Smooth muscle cell (in vitro differentiated cells): Measurements from ENCODE around the gene SLIT3. TPM values are rescaled to one million over a fixed set of nuclear protein-coding genes. Genes with fewer than 3 reads are reported as not detected.
A peak's percentile ranks its signal among the peaks of the same experiment; 100 is the strongest.

Source experiments
- DNase-seq: peaks from one replicate; lab custom pipeline; 2025; ENCODE audit not compliant: unreplicated experiment; lab: John Stamatoyannopoulos, UW
- H2AFZ ChIP-seq: fragments of 200-600 bp; sonication (generic); 2 replicates; pipeline ENCODE4 v1.6.0; 2016; ENCODE audit warnings: antibody characterized with exemption, low read depth, mild to moderate bottlenecking
- H3F3A ChIP-seq: fragments of 200-600 bp; sonication (generic); 2 replicates; pipeline ENCODE4 v1.6.0; 2017; ENCODE audit warnings: antibody characterized with exemption, low read depth
- H3K27ac ChIP-seq: fragments of 200-600 bp; sonication (generic); 2 replicates; pipeline ENCODE4 v1.5.1; 2016; ENCODE audit warnings: low read depth, mild to moderate bottlenecking
- H3K27me3 ChIP-seq: fragments of 200-600 bp; sonication (generic); 2 replicates; pipeline ENCODE4 v1.6.1; 2016; ENCODE audit warnings: low read depth, mild to moderate bottlenecking
- H3K36me3 ChIP-seq: fragments of 200-600 bp; sonication (generic); 2 replicates; pipeline ENCODE4 v1.5.1; 2016; ENCODE audit warnings: low read depth
- H3K4me1 ChIP-seq: fragments of 200-600 bp; sonication (generic); 2 replicates; pipeline ENCODE4 v1.5.1; 2016; ENCODE audit warnings: low read depth
- H3K4me2 ChIP-seq: fragments of 200-600 bp; sonication (generic); 2 replicates; pipeline ENCODE4 v1.6.0; 2016; ENCODE audit warnings: mild to moderate bottlenecking
- H3K4me3 ChIP-seq: fragments of 200-600 bp; sonication (generic); 2 replicates; pipeline ENCODE4 v1.5.1; 2016; ENCODE audit warnings: mild to moderate bottlenecking
- H3K79me2 ChIP-seq: fragments of 200-600 bp; sonication (generic); 2 replicates; pipeline ENCODE4 v1.6.0; 2016; ENCODE audit warnings: low read depth, mild to moderate bottlenecking
- H3K9ac ChIP-seq: fragments of 200-600 bp; sonication (generic); 2 replicates; pipeline ENCODE4 v1.6.0; 2016; ENCODE audit warnings: low read depth
- H3K9me3 ChIP-seq: fragments of 200-600 bp; sonication (generic); replicated peaks from 2 replicates; pipeline ENCODE4 v1.5.1; 2016; ENCODE audit warnings: low read depth
- H4K20me1 ChIP-seq: fragments of 200-600 bp; sonication (generic); 2 replicates; pipeline ENCODE4 v1.6.0; 2016; ENCODE audit warnings: low read depth
- CTCF ChIP-seq: fragments of 200-600 bp; sonication (generic); IDR thresholded peaks from 2 replicates; pipeline ENCODE4 v1.5.1; 2017; ENCODE audit warnings: borderline replicate concordance, mild to moderate bottlenecking, antibody characterized with exemption; ENCODE audit not compliant: insufficient read depth, poor library complexity, severe bottlenecking
- WGBS: methylation state at CpG from one replicate; pipeline ENCODE4 v1.1.7; 2016; ENCODE audit warnings: low lambda C conversion rate; 5-methylcytosine and 5-hydroxymethylcytosine counted together
- polyA plus RNA-seq: library from polyadenylated mRNA; unstranded; fragments of >200 nt; fragmentation: Nextera tagmentation; extraction: Ambion mirVana; gene quantifications from 2 replicates; pipeline ENCODE4 v1.2.1, GENCODE V29; 2016
- total RNA-seq: library from RNA; depleted of rRNA; stranded (reverse); fragments of >200 nt; gene quantifications from 2 replicates; pipeline ENCODE4 v1.2.3, GENCODE V29; 2014

SLIT3 gene
- total and polyA plus RNA-seq, 2 experiments from 2014 or later: 25.4 to 29.5 TPM

GRCh38 chr5:168660691-168661090 lies 640.2 kb downstream of the SLIT3 start:
- no peaks in the 10 kb centered on the region for H3K36me3 ChIP-seq
- H3K4me2 ChIP-seq: no peak overlapping the region
- no peaks in the 10 kb centered on the region for H3K27me3 ChIP-seq
- no peaks in the 10 kb centered on the region for H3K9me3 ChIP-seq
- no peak overlapping the region for H3K4me3 ChIP-seq
- 88% methylated on average over 4 of the region's 4 CpGs for WGBS
- TF ChIP-seq CTCF: no peak
- no peaks in the 10 kb centered on the region for H4K20me1 ChIP-seq
- no peak overlapping the region for H3K9ac ChIP-seq
- H3K27ac ChIP-seq: no peak overlapping the region
- H3K79me2 ChIP-seq: no peaks in the 10 kb centered on the region
- no peak overlapping the region for H2AFZ ChIP-seq
- peaks cover 11% of the 10 kb centered on the region for H3K4me1 ChIP-seq
- DNase-seq: no peak
- peaks cover 4% of the 10 kb centered on the region for H3F3A ChIP-seq

- TF ChIP-seq CTCF: no peak
- no peak overlapping the region for H3K9ac ChIP-seq
- H3K79me2 ChIP-seq: no peaks in the 10 kb centered on the region
- no peak overlapping the region for H3K4me2 ChIP-seq
- H3K27ac ChIP-seq: no peak overlapping the region
- no peak overlapping the region for H3K4me3 ChIP-seq
- H3K9me3 ChIP-seq: no peaks in the 10 kb centered on the region
- no peak for DNase-seq
- no peaks in the 10 kb centered on the region for H4K20me1 ChIP-seq
- H2AFZ ChIP-seq: no peak overlapping the region
- 90% methylated on average over 5 of the region's 5 CpGs for WGBS
- peaks cover 4% of the 10 kb centered on the region for H3F3A ChIP-seq
- no peaks in the 10 kb centered on the region for H3K36me3 ChIP-seq
- H3K4me1 ChIP-seq: peaks cover 11% of the 10 kb centered on the region
- H3K27me3 ChIP-seq: no peaks in the 10 kb centered on the region
Measured at GRCh38 chr5:168659286-168659847, 641.6 kb downstream of the SLIT3 start.

GRCh38 chr5:168658394-168658793 lies 642.5 kb downstream of the SLIT3 start:
- Histone ChIP-seq H3K79me2 (no peaks in the 10 kb centered on the region), H3F3A (peaks cover 6% of the 10 kb centered on the region), H3K4me3 (no peak overlapping the region), H2AFZ (no peak overlapping the region), H3K36me3 (no peaks in the 10 kb centered on the region), H3K27me3 (no peaks in the 10 kb centered on the region), H3K9me3 (no peaks in the 10 kb centered on the region), H3K4me1 (peaks cover 17% of the 10 kb centered on the region), H3K4me2 (no peak overlapping the region), H3K27ac (no peak overlapping the region), H3K9ac (no peak overlapping the region), H4K20me1 (no peaks in the 10 kb centered on the region)
- no peak for TF ChIP-seq CTCF
- no peak for DNase-seq
- 44% methylated on average over 2 of the region's 2 CpGs for WGBS

- H3K27ac ChIP-seq: peak overlapping the region; percentile 72
- H3K36me3 ChIP-seq: no peaks in the 10 kb centered on the region
- H3K4me1 ChIP-seq: peaks cover 22% of the 10 kb centered on the region
- 23% methylated on average over 3 of the region's 3 CpGs for WGBS
- peak overlapping the region; percentile 64 for H3K4me2 ChIP-seq
- no peak for DNase-seq
- H3F3A ChIP-seq: peaks cover 15% of the 10 kb centered on the region
- no peak for TF ChIP-seq CTCF
- H3K79me2 ChIP-seq: no peaks in the 10 kb centered on the region
- H3K9me3 ChIP-seq: no peaks in the 10 kb centered on the region
- H2AFZ ChIP-seq: no peak overlapping the region
- H4K20me1 ChIP-seq: no peaks in the 10 kb centered on the region
- H3K4me3 ChIP-seq: no peak overlapping the region
- no peak overlapping the region for H3K9ac ChIP-seq
- H3K27me3 ChIP-seq: no peaks in the 10 kb centered on the region
Measured at GRCh38 chr5:168656633-168657032, 644.3 kb downstream of the SLIT3 start.
